Subcutaneous adipose tissue (tissue), 4 donors: ENCODE data around the gene PPIA. TPM values are rescaled to one million over a fixed set of nuclear protein-coding genes. Genes with fewer than 3 reads are reported as not detected.

Experiments
- total RNA-seq, 4 donors: library from RNA; depleted of rRNA; stranded (reverse); fragments of >200 nt; gene quantifications; one replicate each; pipeline ENCODE4 v1.1.0, GENCODE V29; 2016
- TF ChIP-seq, protein P1 (sequence below): fragments of 450-650 bp; IDR thresholded peaks from one replicate; pipeline ENCODE4 v1.5.1; 2016; ENCODE audit warnings: low read depth, mild to moderate bottlenecking, control low read depth, antibody characterized with exemption, moderate library complexity

The PPIA gene
- total RNA-seq, 4 donors from 2014 or later, result 921 to 1,568 (median 1,276) TPM

DNA sequence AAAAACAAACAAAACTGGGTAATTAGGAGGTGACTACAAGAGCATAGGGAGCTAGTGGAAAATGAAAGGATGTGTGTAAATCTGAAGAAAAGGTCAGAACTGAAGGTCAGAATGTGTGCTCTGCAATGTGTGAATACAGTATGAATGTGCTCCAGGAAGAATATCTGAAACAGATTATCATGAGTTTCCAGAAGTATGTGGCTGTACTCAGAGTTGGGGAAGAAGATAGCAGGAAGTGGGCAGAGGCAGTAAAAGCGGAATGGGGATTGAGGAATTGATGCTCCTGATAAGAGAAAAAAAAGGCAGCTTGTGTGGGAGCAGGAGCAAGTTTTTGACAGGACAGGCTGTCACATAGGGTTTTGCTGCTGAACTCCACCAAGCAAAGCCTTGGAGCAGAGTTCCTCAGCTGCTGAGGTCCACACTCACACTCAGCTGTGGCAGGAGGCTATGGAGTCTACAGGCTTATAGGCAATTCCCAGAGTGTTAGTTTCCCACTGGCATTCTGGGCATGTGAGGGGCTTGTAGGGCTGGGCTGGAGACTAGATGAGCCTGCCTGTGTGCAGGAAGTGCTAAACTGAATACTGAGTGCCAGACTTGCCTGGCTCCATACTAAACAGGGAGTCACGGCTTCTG, 28.5 kb downstream of the PPIA start:
- TF ChIP-seq, protein P1, sequence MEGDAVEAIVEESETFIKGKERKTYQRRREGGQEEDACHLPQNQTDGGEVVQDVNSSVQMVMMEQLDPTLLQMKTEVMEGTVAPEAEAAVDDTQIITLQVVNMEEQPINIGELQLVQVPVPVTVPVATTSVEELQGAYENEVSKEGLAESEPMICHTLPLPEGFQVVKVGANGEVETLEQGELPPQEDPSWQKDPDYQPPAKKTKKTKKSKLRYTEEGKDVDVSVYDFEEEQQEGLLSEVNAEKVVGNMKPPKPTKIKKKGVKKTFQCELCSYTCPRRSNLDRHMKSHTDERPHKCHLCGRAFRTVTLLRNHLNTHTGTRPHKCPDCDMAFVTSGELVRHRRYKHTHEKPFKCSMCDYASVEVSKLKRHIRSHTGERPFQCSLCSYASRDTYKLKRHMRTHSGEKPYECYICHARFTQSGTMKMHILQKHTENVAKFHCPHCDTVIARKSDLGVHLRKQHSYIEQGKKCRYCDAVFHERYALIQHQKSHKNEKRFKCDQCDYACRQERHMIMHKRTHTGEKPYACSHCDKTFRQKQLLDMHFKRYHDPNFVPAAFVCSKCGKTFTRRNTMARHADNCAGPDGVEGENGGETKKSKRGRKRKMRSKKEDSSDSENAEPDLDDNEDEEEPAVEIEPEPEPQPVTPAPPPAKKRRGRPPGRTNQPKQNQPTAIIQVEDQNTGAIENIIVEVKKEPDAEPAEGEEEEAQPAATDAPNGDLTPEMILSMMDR, result no peak

DNA sequence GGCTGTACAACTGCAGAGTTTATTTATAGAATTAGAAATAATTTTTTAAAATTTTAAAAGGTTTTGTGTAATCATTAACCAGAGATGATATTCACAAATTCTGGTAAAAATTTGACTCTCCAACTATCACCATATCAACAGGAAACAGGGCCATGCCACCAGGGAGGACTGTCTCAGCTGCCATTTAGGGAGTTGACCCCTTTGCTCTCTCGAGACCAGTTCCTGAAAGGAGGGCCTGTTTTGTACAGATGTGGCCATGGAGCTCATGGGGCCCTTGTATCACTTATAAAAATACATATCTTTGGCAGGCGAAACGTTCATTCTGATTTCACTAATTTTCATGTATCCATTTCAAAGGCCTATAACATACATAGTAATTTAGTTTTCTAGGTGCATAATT, 31.1 kb downstream of the PPIA start:
- TF ChIP-seq, protein P1, result no peak

DNA sequence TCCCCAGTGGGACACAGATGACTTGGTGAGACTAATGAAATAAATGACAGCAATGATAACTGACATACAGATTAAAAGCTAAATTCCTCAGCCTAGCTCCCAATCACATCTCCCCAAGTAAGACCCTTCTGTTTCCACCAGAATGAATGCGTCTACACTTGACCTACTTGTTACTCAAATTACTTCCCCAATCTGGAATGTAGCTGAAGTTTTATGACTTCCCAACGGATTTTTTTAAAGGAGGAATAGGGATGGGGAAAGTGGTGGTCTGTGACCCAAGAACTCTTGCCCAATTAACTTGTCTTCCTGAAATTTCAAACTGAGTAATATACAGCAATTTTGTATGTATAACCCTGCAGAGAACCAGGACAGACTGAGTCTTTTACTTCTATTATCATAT, 42.3 kb downstream of the PPIA start:
- TF ChIP-seq, protein P1, result no peak

DNA sequence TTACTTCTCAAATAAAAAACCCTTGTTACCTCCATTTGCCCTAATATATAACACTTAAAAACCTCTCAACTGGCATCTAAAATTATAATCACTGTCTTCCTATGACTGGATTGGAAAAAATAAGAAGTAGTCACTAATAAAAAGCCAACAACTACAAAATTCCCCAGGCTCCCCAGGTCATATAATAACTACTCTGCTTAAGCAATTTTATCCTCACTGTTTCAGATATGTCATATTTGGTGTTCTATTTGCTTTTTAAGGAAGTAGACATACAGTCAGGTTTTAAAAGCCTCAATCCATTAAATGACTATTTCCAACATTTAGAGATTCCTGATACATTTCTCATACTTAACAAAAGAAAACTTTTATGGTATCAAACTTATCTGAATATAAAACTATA, 49.0 kb downstream of the PPIA start:
- TF ChIP-seq, protein P1, result no peak

DNA sequence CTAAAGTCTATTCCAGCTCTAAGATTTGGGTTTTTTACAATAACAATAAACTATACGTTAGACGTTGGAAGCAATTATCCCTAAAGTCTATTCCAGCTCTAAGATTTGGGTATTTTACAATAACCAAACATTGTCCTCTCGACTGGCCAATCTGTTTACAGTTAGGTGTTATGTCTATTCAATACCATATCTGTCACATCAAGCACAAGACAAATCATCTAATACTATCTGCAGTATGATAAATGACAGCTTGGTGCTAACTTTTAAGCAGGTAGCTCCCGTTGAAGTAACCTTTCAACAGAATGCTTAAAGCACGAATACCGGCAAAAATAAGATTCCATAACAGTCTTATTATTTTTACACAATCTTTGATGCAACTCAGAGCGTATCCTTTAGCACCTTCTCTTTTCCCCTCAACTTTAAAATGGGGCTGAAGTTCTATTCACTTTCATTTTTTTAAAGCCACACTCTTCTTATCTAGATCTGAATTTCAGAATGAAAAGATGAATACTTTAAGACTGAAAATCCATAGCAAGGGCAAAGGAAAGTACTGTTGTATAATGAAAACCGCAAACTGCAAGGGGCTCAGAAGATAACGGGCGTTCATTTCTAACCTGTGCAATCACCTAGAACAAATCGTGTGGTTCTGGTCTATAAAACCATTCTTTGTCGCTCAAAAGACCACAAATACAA, 50.5 kb downstream of the PPIA start:
- TF ChIP-seq, protein P1, result no peak

DNA sequence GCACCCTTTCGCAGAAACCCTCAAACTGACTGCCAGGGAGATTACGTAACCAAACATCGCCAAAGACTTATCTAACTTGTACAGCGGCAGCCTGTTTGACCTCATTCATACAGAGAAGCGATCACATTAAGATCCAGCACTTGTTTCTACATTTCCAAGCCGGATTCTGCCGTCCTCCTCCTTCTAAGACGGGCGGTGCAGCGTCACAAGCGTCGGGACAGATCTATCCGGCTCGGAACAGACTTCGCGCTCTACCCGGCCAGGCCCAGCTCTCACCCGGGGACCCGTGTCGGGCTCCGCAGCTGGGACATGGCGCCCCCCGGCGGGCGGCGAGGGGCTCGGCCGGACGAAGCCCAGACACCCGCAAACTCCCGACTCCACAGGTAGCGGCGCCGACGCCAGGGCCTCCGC, 51.0 kb downstream of the PPIA start:
- TF ChIP-seq, protein P1, result no peak

DNA sequence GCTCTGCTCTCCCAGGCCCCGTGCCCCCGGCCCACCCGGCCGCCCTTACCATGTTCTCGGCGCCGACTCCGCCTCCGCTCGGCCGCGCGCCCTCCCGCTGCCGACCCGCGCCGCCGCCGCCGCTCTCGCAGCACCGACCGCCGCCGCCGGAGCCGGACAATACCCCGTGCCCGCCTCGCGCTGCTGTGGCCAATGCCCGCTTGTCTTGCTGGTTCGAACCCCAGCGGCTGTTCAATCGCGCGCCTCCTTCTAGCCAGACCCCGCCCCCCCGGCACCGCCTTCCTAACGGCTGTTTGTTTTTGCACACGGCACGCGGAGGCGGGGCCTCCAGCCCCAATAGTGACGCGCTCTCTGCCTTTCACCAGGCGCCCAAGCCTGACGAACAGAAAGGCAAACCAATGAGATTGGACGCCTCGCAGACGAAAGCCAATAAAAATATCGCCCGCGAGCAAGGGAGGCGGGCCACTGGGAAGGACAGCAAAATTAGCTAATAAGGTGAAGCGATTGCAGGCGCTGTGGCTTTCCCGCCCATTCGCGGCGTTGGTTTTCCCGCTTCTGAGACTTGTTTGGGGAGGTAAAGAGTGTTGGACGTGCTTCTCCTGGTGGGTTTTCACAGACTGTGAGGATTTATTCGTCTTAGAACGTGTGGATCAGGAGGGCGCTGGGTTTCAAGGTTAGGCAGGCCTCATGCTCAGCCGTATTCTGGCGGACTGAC, 51.6 kb downstream of the PPIA start, which contains the start of gene H2AZ2:
H2AZ2 (minus strand) TSS at position 168 of the 715 bp plus-strand sequence; CDS start at position 52, 116 bp downstream.
- TF ChIP-seq, protein P1, result no peak
